GM12875 (cell line): ENCODE data around the gene BRPF3.
A peak's percentile ranks its signal among the peaks of the same experiment; 100 is the strongest.

Experiments used
- H3K4me3 ChIP-seq: one replicate; pipeline ENCODE4 v1.5.1; 2011; ENCODE audit warnings: low read depth, low read length, control low read depth
- CTCF ChIP-seq: IDR thresholded peaks from 2 replicates; pipeline ENCODE4 v1.5.1; 2011; ENCODE audit warnings: low read depth, mild to moderate bottlenecking, control low read depth, inconsistent platforms, low read length, moderate library complexity, borderline replicate concordance; ENCODE audit not compliant: insufficient read depth

Gene BRPF3

GRCh38 chr6:36196113-36196879 lies at the start of gene BRPF3:
BRPF3 (plus strand) TSS chr6:36196744; CDS start chr6:36200323, 3,579 bp downstream.
- TF ChIP-seq CTCF = peak; percentile 69

GRCh38 chr6:36147294-36147693 lies 49.2 kb upstream of the BRPF3 start:
- TF ChIP-seq CTCF = no peak
- H3K4me3 ChIP-seq = no peak overlapping the region

More at GRCh38 chr6:36196113-36196879, at the start of gene BRPF3:
- H3K4me3 ChIP-seq = peak within 1 kb of the TSS; percentile 58

GRCh38 chr6:36149476-36149875 lies 47.1 kb upstream of the BRPF3 start:
- H3K4me3 ChIP-seq = no peak overlapping the region
- TF ChIP-seq CTCF = no peak

GRCh38 chr6:36150283-36150682 lies 46.3 kb upstream of the BRPF3 start:
- no peak for TF ChIP-seq CTCF
- H3K4me3 ChIP-seq = no peak overlapping the region

GRCh38 chr6:36154286-36154685 lies 42.3 kb upstream of the BRPF3 start:
- no peak for TF ChIP-seq CTCF
- no peak overlapping the region for H3K4me3 ChIP-seq

GRCh38 chr6:36155662-36156061 lies 40.9 kb upstream of the BRPF3 start:
- no peak for TF ChIP-seq CTCF
- H3K4me3 ChIP-seq = no peak overlapping the region

- no peak overlapping the region for H3K4me3 ChIP-seq
- TF ChIP-seq CTCF = no peak
Measured at GRCh38 chr6:36160147-36160760, 36.3 kb upstream of the BRPF3 start.
